HG03378 (cell line): Measurements from ENCODE around the gene CKAP2L.

Experiments
- ATAC-seq: cut with Tn5 transposase; IDR thresholded peaks from one replicate; pipeline ENCODE4 v1.9.1; 2021; ENCODE audit warnings: mild to moderate bottlenecking, moderate library complexity; ENCODE audit not compliant: unreplicated experiment

CKAP2L gene

GRCh38 chr2:112764071-112765044 is at the start of gene CKAP2L:
Gene CKAP2L, minus strand, starts transcription at chr2:112764609. Its CDS starts 11 bp downstream, at chr2:112764598.
- peak; percentile 96 for ATAC-seq

GRCh38 chr2:112813280-112813966 is 49.0 kb upstream of the CKAP2L start:
- ATAC-seq: no peak

- peak; percentile 45 for ATAC-seq
These were observed 48.2 kb upstream of the CKAP2L start for GRCh38 chr2:112812318-112813267.

GRCh38 chr2:112811841-112812306 is 47.5 kb upstream of the CKAP2L start:
- peak; percentile 50 for ATAC-seq

GRCh38 chr2:112811276-112811831 is 46.9 kb upstream of the CKAP2L start:
- ATAC-seq: no peak

GRCh38 chr2:112809112-112809511 is 44.7 kb upstream of the CKAP2L start:
- no peak for ATAC-seq

GRCh38 chr2:112807233-112807807 is 42.9 kb upstream of the CKAP2L start:
- no peak for ATAC-seq

GRCh38 chr2:112805542-112805941 is 41.1 kb upstream of the CKAP2L start:
- ATAC-seq: peak; percentile 62

- ATAC-seq: peak; percentile 51
These were observed 39.5 kb upstream of the CKAP2L start for GRCh38 chr2:112803691-112804521.

- no peak for ATAC-seq
These were observed 36.6 kb upstream of the CKAP2L start for GRCh38 chr2:112800881-112801583.

GRCh38 chr2:112798979-112799975 is 34.9 kb upstream of the CKAP2L start:
- ATAC-seq: no peak

GRCh38 chr2:112796486-112796885 is 32.1 kb upstream of the CKAP2L start:
- no peak for ATAC-seq

- ATAC-seq: no peak
These were observed 31.4 kb upstream of the CKAP2L start for GRCh38 chr2:112795774-112796173.

- ATAC-seq: no peak
These were observed 30.4 kb upstream of the CKAP2L start for GRCh38 chr2:112794841-112795240.

GRCh38 chr2:112794131-112794733 is 29.8 kb upstream of the CKAP2L start:
- peak; percentile 77 for ATAC-seq

- ATAC-seq: no peak
These were observed 29.1 kb upstream of the CKAP2L start for GRCh38 chr2:112793449-112793978.

GRCh38 chr2:112792419-112792818 is 28.0 kb upstream of the CKAP2L start:
- ATAC-seq: no peak
